Measurements from ENCODE around the gene CCIN. TPM values are rescaled to one million over a fixed set of nuclear protein-coding genes. Genes with fewer than 3 reads are reported as not detected.
A peak's percentile ranks its signal among the peaks of the same experiment; 100 is the strongest.

Gene CCIN
- polyA plus RNA-seq, 3 donors, result 0.11 to 2.3 (median 0.35) TPM

DNA sequence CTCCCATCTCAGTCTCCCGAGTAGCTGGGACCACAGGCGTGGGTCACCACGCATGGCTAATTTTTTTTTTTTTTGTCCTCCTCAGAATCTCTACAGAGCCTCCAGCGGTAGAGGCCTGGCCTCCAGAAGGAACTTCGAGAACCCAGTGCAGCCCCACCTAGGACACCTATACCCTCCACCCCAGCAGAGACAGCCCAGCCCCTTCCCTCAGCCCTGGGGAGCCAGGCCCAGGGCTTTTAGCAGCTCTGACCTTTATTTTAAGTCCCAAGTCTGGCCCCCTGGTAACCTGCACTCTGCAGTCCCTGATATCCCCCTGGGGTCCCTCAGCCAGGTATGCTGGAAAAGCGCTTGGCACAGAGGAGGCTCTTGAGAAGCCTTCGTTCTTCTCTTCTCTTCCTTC lies 27.4 kb upstream of the CCIN start:
- 89% methylated on average over 7 of the region's 7 CpGs for WGBS (ENCODE audit: insufficient coverage)
- intact Hi-C loops (cut with micrococcal nuclease), result no loop called here
- Histone ChIP-seq H3K27me3 (ENCODE audit: control insufficient read depth in 2 of 2, insufficient read depth in 2 of 2, low read length in 2 of 2) (no peaks in the 10 kb centered on the region), H3K4me1 (ENCODE audit: control insufficient read depth in 1 of 2, insufficient read depth in 2 of 2, low read length in 2 of 2) (peaks cover 98% of the 10 kb centered on the region in 2 donors), H4K20me1 (ENCODE audit: insufficient read depth, low read length) (peaks cover 55% of the 10 kb centered on the region), H3K79me2 (ENCODE audit: insufficient read depth, low read length) (peaks cover 100% of the 10 kb centered on the region), H3K36me3 (replicated peaks in 1 of 2; ENCODE audit: control insufficient read depth in 1 of 2, insufficient read depth in 2 of 2, low read length in 2 of 2) (peaks cover 18 to 34% of the 10 kb centered on the region in 2 donors), H3K9ac (ENCODE audit: insufficient read depth, low read length, poor library complexity, severe bottlenecking) (peak overlapping the region; percentile 60), H3K9me3 (replicated peaks in 1 of 2; ENCODE audit: control insufficient read depth in 1 of 2, insufficient read depth in 1 of 2, low read length in 2 of 2) (peaks cover 0 to 3% of the 10 kb centered on the region in 2 donors), H3K27ac (ENCODE audit: low read depth in 1 of 2, low read length in 2 of 2) (peak overlapping the region; percentile 93 to 99), H3K4me2 (replicated peaks; ENCODE audit: extremely low read depth, low read length, poor library complexity, severe bottlenecking) (peak overlapping the region; percentile 94), H2AFZ (ENCODE audit: insufficient read depth, low read depth, low read length, poor library complexity, severe bottlenecking) (no peak overlapping the region), H3K4me3 (replicated peaks in 1 of 3; ENCODE audit: low read depth in 2 of 3, low read length in 3 of 3) (peak overlapping the region in 1 of 3 experiments; percentile 98)
- Mint-ChIP-seq H3K4me3 (no peak overlapping the region), H3K36me3 (peaks cover 53 to 75% of the 10 kb centered on the region in 2 donors), H3K27me3 (ENCODE audit: low read depth in 3 of 3) (peaks cover 0 to 4% (median 0%) of the 10 kb centered on the region in 3 donors), H3K9me3 (peaks cover 0 to 3% (median 0%) of the 10 kb centered on the region in 7 donors), H3K27ac (peak overlapping the region; percentile 95 to 98 (median 98)), H3K4me1 (peaks cover 98% of the 10 kb centered on the region)
- TF ChIP-seq CTCF (IDR thresholded peaks at IDR 0.05), result no peak
- DNase-seq, result no peak

GRCh38 chr9:36142510-36143244 lies 26.5 kb upstream of the CCIN start:
- TF ChIP-seq CTCF (IDR thresholded peaks at IDR 0.05), result no peak
- Mint-ChIP-seq H3K27me3 (ENCODE audit: low read depth in 3 of 3) (peaks cover 0 to 4% (median 0%) of the 10 kb centered on the region in 3 donors), H3K4me1 (peaks cover 100% of the 10 kb centered on the region), H3K4me3 (peak overlapping the region; percentile 68 to 87), H3K27ac (peak overlapping the region; percentile 95 to 98 (median 98)), H3K36me3 (peaks cover 62 to 84% of the 10 kb centered on the region in 2 donors), H3K9me3 (peaks cover 0 to 3% (median 0%) of the 10 kb centered on the region in 7 donors)
- peak overlapping the region; percentile 60 for H3K9ac ChIP-seq (ENCODE audit: insufficient read depth, low read length, poor library complexity, severe bottlenecking)
- WGBS (ENCODE audit: insufficient coverage), result 0% methylated on average over 2 of the region's 12 CpGs
- H3K27ac ChIP-seq (ENCODE audit: low read depth in 1 of 2, low read length in 2 of 2), result peak overlapping the region; percentile 93 to 99
- peak overlapping the region; percentile 94 for H3K4me2 ChIP-seq (replicated peaks; ENCODE audit: extremely low read depth, low read length, poor library complexity, severe bottlenecking)
- H4K20me1 ChIP-seq (ENCODE audit: insufficient read depth, low read length), result peaks cover 60% of the 10 kb centered on the region
- peaks cover 100% of the 10 kb centered on the region in 2 donors for H3K4me1 ChIP-seq (ENCODE audit: control insufficient read depth in 1 of 2, insufficient read depth in 2 of 2, low read length in 2 of 2)
- H3K9me3 ChIP-seq (replicated peaks in 1 of 2; ENCODE audit: control insufficient read depth in 1 of 2, insufficient read depth in 1 of 2, low read length in 2 of 2), result peaks cover 0 to 3% of the 10 kb centered on the region in 2 donors
- no peaks in the 10 kb centered on the region for H3K27me3 ChIP-seq (ENCODE audit: control insufficient read depth in 2 of 2, insufficient read depth in 2 of 2, low read length in 2 of 2)
- intact Hi-C loops (cut with micrococcal nuclease), result no loop called here
- H3K4me3 ChIP-seq (replicated peaks in 1 of 3; ENCODE audit: low read depth in 2 of 3, low read length in 3 of 3), result peak overlapping the region; percentile 4 to 98 (median 29)
- no peak overlapping the region for H2AFZ ChIP-seq (ENCODE audit: insufficient read depth, low read depth, low read length, poor library complexity, severe bottlenecking)
- DNase-seq, result peak; percentile 53 to 83 (median 69)
- H3K36me3 ChIP-seq (replicated peaks in 1 of 2; ENCODE audit: control insufficient read depth in 1 of 2, insufficient read depth in 2 of 2, low read length in 2 of 2), result peaks cover 21 to 43% of the 10 kb centered on the region in 2 donors
- H3K79me2 ChIP-seq (ENCODE audit: insufficient read depth, low read length), result peaks cover 100% of the 10 kb centered on the region

Data from CD14-positive monocyte (primary cell).